IMR-90 (cell line): Measurements from ENCODE around the gene ECHS1. TPM values are rescaled to one million over a fixed set of nuclear protein-coding genes. Genes with fewer than 3 reads are reported as not detected.

Experiments
- ATAC-seq: fragments of 200-7000 bp; cut with Tn5 transposase; 2 replicates; pipeline ENCODE4 v1.9.1; 2020; ENCODE audit warnings: low read depth, mild to moderate bottlenecking, moderate library complexity
- BruUV-seq: library from RNA; stranded (reverse); fragments of 400-500 nt; replicated peaks from 2 replicates; lab custom pipeline; 2021; lab: Mats Ljungman, UMichigan
- CTCF ChIA-PET: fragments of 300-600 bp; formaldehyde crosslinking; extraction: SDS; loops from one replicate; lab custom pipeline; 2021; ENCODE audit warnings: antibody characterized with exemption; lab: Yijun Ruan, JAX
- POLR2A ChIA-PET: fragments of 300-600 bp; sonication (Branson Sonifier 250); formaldehyde crosslinking; loops from one replicate; lab custom pipeline; 2022; ENCODE audit warnings: antibody characterized with exemption; ENCODE audit not compliant: unreplicated experiment; lab: Charles Lee
- DNase-seq: peaks from one replicate; pipeline ENCODE4 v3.0.0; 2013
- H2AFZ ChIP-seq: replicated peaks from 2 replicates; pipeline ENCODE3; 2013; ENCODE audit warnings: low read length, mild to moderate bottlenecking; ENCODE audit not compliant: poor library complexity
- H2AK5ac ChIP-seq: 2 replicates; pipeline ENCODE4 v1.6.1; 2013; ENCODE audit warnings: low read depth, low read length, inconsistent platforms
- H2AK9ac ChIP-seq: replicated peaks from 2 replicates; pipeline ENCODE3; 2013; ENCODE audit warnings: mild to moderate bottlenecking, low read depth, low read length, moderate library complexity; ENCODE audit not compliant: poor library complexity
- H2BK120ac ChIP-seq: 2 replicates; pipeline ENCODE4 v1.6.1; 2013; ENCODE audit warnings: low read depth, low read length, inconsistent platforms
- H2BK15ac ChIP-seq: 3 replicates; pipeline ENCODE4 v1.6.1; 2013; ENCODE audit warnings: low read depth, low read length, inconsistent platforms
- H2BK20ac ChIP-seq: 2 replicates; pipeline ENCODE4 v1.6.1; 2013; ENCODE audit warnings: low read depth, mild to moderate bottlenecking, inconsistent platforms, low read length, moderate library complexity
- H2BK5ac ChIP-seq: 2 replicates; pipeline ENCODE4 v1.6.1; 2013; ENCODE audit warnings: mild to moderate bottlenecking, low read depth, low read length, inconsistent platforms; ENCODE audit not compliant: poor library complexity, severe bottlenecking
- H3K14ac ChIP-seq: replicated peaks from 2 replicates; pipeline ENCODE4 v1.6.1; 2013; ENCODE audit warnings: low read depth, low read length, inconsistent platforms
- H3K18ac ChIP-seq: 2 replicates; pipeline ENCODE4 v1.6.1; 2013; ENCODE audit warnings: low read depth, low read length, control low read depth
- H3K23ac ChIP-seq: 2 replicates; pipeline ENCODE4 v1.6.1; 2013; ENCODE audit warnings: low read depth, low read length, inconsistent platforms
- H3K27ac ChIP-seq: 2 replicates; pipeline ENCODE4 v1.5.1; 2013; ENCODE audit warnings: mild to moderate bottlenecking, control low read depth, low read length; ENCODE audit not compliant: insufficient read depth
- H3K27me3 ChIP-seq: 2 replicates; pipeline ENCODE4 v1.6.1; 2013; ENCODE audit warnings: low read length; ENCODE audit not compliant: control insufficient read depth, insufficient read depth
- H3K36me3 ChIP-seq: 2 replicates; pipeline ENCODE4 v1.6.1; 2013; ENCODE audit warnings: low read length, mixed read lengths; ENCODE audit not compliant: control insufficient read depth, insufficient read depth
- H3K4ac ChIP-seq: 2 replicates; pipeline ENCODE4 v1.6.1; 2013; ENCODE audit warnings: low read depth, low read length, inconsistent platforms
- H3K4me1 ChIP-seq: 2 replicates; pipeline ENCODE4 v1.6.1; 2013; ENCODE audit warnings: low read length, mixed read lengths; ENCODE audit not compliant: control insufficient read depth, insufficient read depth
- H3K4me2 ChIP-seq: 2 replicates; pipeline ENCODE4 v1.6.1; 2013; ENCODE audit warnings: low read depth, mild to moderate bottlenecking, control low read depth, low read length, moderate library complexity
- H3K4me3 ChIP-seq: 2 replicates; pipeline ENCODE4 v1.5.1; 2013; ENCODE audit warnings: low read depth, mild to moderate bottlenecking, control low read depth, low read length, moderate library complexity; ENCODE audit not compliant: insufficient read depth
- H3K56ac ChIP-seq: 2 replicates; pipeline ENCODE4 v1.6.1; 2013; ENCODE audit warnings: low read length, inconsistent platforms; ENCODE audit not compliant: insufficient read depth; ENCODE audit errors: extremely low read depth
- H3K79me1 ChIP-seq, 2 experiments: 2 replicates each; pipeline ENCODE4 v1.6.1; 2013; ENCODE audit warnings: low read length in 2 of 2, inconsistent platforms in 1 of 2, low read depth in 1 of 2
- H3K9ac ChIP-seq: 2 replicates; pipeline ENCODE4 v1.6.1; 2013; ENCODE audit warnings: low read depth, low read length, control low read depth
- H3K9me1 ChIP-seq: 2 replicates; pipeline ENCODE4 v1.6.1; 2013; ENCODE audit warnings: low read length, inconsistent platforms; ENCODE audit not compliant: insufficient read depth
- H3K9me3 ChIP-seq: 2 replicates; pipeline ENCODE4 v1.6.1; 2013; ENCODE audit warnings: low read length; ENCODE audit not compliant: control insufficient read depth, insufficient read depth
- H4K20me1 ChIP-seq: 2 replicates; pipeline ENCODE4 v1.6.1; 2013; ENCODE audit warnings: low read length, inconsistent platforms; ENCODE audit not compliant: insufficient read depth
- H4K5ac ChIP-seq: 2 replicates; pipeline ENCODE4 v1.6.1; 2013; ENCODE audit warnings: mild to moderate bottlenecking, low read depth, low read length, control low read depth
- H4K8ac ChIP-seq, 2 experiments: 2 replicates each; pipeline ENCODE4 v1.6.1; 2013; ENCODE audit warnings: low read depth in 2 of 2, low read length in 2 of 2, control low read depth in 1 of 2, inconsistent platforms in 1 of 2
- H4K91ac ChIP-seq: 2 replicates; pipeline ENCODE4 v1.6.1; 2013; ENCODE audit warnings: low read depth, low read length, inconsistent platforms; ENCODE audit not compliant: insufficient read depth
- BHLHE40 ChIP-seq: fragments of 150-350 bp; IDR thresholded peaks from 2 replicates; pipeline ENCODE4 v1.6.1; 2016; ENCODE audit warnings: mild to moderate bottlenecking, low read depth, low read length
- CEBPB ChIP-seq: IDR thresholded peaks from 2 replicates; pipeline ENCODE4 v1.6.1; 2012; ENCODE audit warnings: low read depth, low read length, improper control_type of control experiment
- CHD1 ChIP-seq: IDR thresholded peaks from 2 replicates; pipeline ENCODE4 v1.6.1; 2012; ENCODE audit warnings: low read depth, low read length, improper control_type of control experiment
- MAFK ChIP-seq: IDR thresholded peaks from 2 replicates; pipeline ENCODE4 v1.6.1; 2012; ENCODE audit warnings: low read depth, low read length, improper control_type of control experiment
- MXI1 ChIP-seq: IDR thresholded peaks from 2 replicates; pipeline ENCODE4 v1.6.1; 2012; ENCODE audit warnings: low read depth, mild to moderate bottlenecking, low read length, moderate library complexity, borderline replicate concordance
- NFE2L2 ChIP-seq: fragments of 150-350 bp; IDR thresholded peaks from 2 replicates; pipeline ENCODE4 v1.6.1; 2016; ENCODE audit warnings: low read depth, mild to moderate bottlenecking, low read length
- POLR2A ChIP-seq: IDR thresholded peaks from 2 replicates; pipeline ENCODE4 v1.6.1; 2012; ENCODE audit warnings: mild to moderate bottlenecking, low read depth, low read length
- RCOR1 ChIP-seq: IDR thresholded peaks from 2 replicates; pipeline ENCODE4 v1.6.1; 2012; ENCODE audit warnings: mild to moderate bottlenecking, low read length, improper control_type of control experiment; ENCODE audit not compliant: insufficient replicate concordance
- RFX5 ChIP-seq: IDR thresholded peaks from 2 replicates; pipeline ENCODE4 v1.8.0; 2012; ENCODE audit warnings: low read depth, mild to moderate bottlenecking, low read length, moderate library complexity
- SMC3 ChIP-seq: fragments of 150-350 bp; IDR thresholded peaks from 2 replicates; pipeline ENCODE4 v1.6.1; 2016; ENCODE audit warnings: low read depth, mild to moderate bottlenecking, antibody characterized with exemption, low read length, moderate library complexity
- WGBS, 2 experiments: methylation state at CpG; one replicate each; pipeline versions ENCODE4 v1.1.5 to v1.1.7; 2013; ENCODE audit warnings: missing lambda C conversion rate in 2 of 2; ENCODE audit not compliant: insufficient read length in 1 of 2; ENCODE audit errors: extremely low coverage in 2 of 2; 5-methylcytosine and 5-hydroxymethylcytosine counted together
- dilution Hi-C: fragments of 300-500 bp; cut with HindIII; formaldehyde crosslinking; loops from one replicate; pipeline ENCODE4 v1.14.3; 2018; ENCODE audit warnings: low sequenced_read_pairs; ENCODE audit not compliant: unreplicated experiment
- in situ Hi-C: fragments of 300-500 bp; cut with MboI; formaldehyde crosslinking; loops from 3 replicates; pipeline ENCODE4 v1.14.3; 2019; ENCODE audit warnings: low sequenced_read_pairs, inconsistent platforms, mixed read lengths
- intact Hi-C: fragments of 100-400 bp; cut with micrococcal nuclease; formaldehyde crosslinking; loops from 2 replicates; pipeline ENCODE4 v1.10.0; 2022
- polyA plus RNA-seq, 3 experiments: library from polyadenylated mRNA; depleted of rRNA; stranded (reverse); fragments of >200 nt; gene quantifications; 2 replicates each; pipeline ENCODE4 v1.2.3, GENCODE V29; 2012; ENCODE audit warnings: low replicate concordance in 1 of 3
- total RNA-seq: library from RNA; depleted of rRNA; stranded (reverse); fragments of >200 nt; gene quantifications from 2 replicates; pipeline ENCODE4 v1.2.3, GENCODE V29; 2012

The ECHS1 gene
- total and polyA plus RNA-seq, 2 of the 4 experiments (the other 2 are of a cell fraction), result 60.8 to 84.2 TPM

- no peak overlapping the region for H4K5ac ChIP-seq
- H3K27ac ChIP-seq, result no peak overlapping the region
- DNase-seq, result no peak
- H2BK20ac ChIP-seq, result no peak overlapping the region
- no peak overlapping the region for H3K4ac ChIP-seq
- no peak overlapping the region for H3K23ac ChIP-seq
- no peak overlapping the region for H2AK9ac ChIP-seq
- peaks cover 6 to 11% of the 10 kb centered on the region in 2 experiments; a peak in 2 of 4 replicates for H3K79me1 ChIP-seq
- H3K14ac ChIP-seq, result no peak overlapping the region
- no peak overlapping the region for H3K4me2 ChIP-seq
- no TSS peak for BruUV-seq
- no peak overlapping the region for H3K56ac ChIP-seq
- intact Hi-C loops (no loop called here), dilution Hi-C loops (no loop called here), in situ Hi-C loops (no loop called here)
- POLR2A ChIA-PET, result no interaction called here
- peaks cover 36% of the 10 kb centered on the region for H3K36me3 ChIP-seq
- H3K4me3 ChIP-seq, result no peak overlapping the region
- H4K91ac ChIP-seq, result no peak overlapping the region
- H3K18ac ChIP-seq, result no peak overlapping the region
- H3K9me1 ChIP-seq, result no peaks in the 10 kb centered on the region; the same call in 1 of the 2 replicates
- TF ChIP-seq CHD1 (no peak), SMC3 (no peak), CEBPB (no peak), BHLHE40 (no peak), NFE2L2 (no peak), POLR2A (no peak), MAFK (no peak), RFX5 (no peak), RCOR1 (no peak), MXI1 (no peak)
- no peak overlapping the region for H2BK120ac ChIP-seq
- no peak overlapping the region for H2AK5ac ChIP-seq
- H2AFZ ChIP-seq, result no peak overlapping the region
- H4K8ac ChIP-seq, result no peak overlapping the region
- no peaks in the 10 kb centered on the region for H3K9me3 ChIP-seq
- no peaks in the 10 kb centered on the region; the same call in 1 of the 2 replicates for H4K20me1 ChIP-seq
- no peak overlapping the region for H2BK5ac ChIP-seq
- no peak overlapping the region for H2BK15ac ChIP-seq
- H3K4me1 ChIP-seq, result peaks cover 6% of the 10 kb centered on the region; the same call in 1 of the 2 replicates
- CTCF ChIA-PET, result no interaction called here
- H3K9ac ChIP-seq, result no peak overlapping the region
- no peaks in the 10 kb centered on the region for H3K27me3 ChIP-seq
- 83% methylated on average over 2 of the region's 5 CpGs; no CpG with 5 or more reads in 1 of the 2 experiments for WGBS, 2 experiments
- no peak for ATAC-seq
These were observed 11.9 kb downstream of the ECHS1 start for GRCh38 chr10:133361227-133361626.
